ENCODE measurements around the gene PAX5.

The PAX5 gene

DNA sequence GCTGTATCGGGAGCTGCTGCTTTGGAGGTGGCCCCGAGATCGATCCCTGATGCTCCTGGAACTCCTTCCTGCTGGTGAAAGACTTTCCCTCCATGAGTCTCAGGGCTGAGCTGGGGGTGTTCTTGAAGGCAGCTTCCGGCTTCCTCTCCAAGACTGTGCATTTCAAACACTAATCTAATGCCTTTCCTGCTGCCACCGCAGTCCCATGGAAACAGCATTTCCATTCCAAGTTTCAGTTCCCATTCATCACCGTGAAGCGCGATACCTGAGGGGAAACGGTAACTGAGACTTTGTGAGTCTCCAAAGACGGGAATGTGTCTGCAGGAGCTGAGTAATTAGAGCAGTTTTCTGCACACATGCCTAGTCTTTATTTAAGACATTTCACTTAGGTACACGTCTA is 230.1 kb downstream of the PAX5 start:
- no peak for DNase-seq (ENCODE audit: low spot score)

- DNase-seq (ENCODE audit: low spot score): no peak
Observed at GRCh38 chr9:36802201-36802920, 231.7 kb downstream of the PAX5 start.

DNA sequence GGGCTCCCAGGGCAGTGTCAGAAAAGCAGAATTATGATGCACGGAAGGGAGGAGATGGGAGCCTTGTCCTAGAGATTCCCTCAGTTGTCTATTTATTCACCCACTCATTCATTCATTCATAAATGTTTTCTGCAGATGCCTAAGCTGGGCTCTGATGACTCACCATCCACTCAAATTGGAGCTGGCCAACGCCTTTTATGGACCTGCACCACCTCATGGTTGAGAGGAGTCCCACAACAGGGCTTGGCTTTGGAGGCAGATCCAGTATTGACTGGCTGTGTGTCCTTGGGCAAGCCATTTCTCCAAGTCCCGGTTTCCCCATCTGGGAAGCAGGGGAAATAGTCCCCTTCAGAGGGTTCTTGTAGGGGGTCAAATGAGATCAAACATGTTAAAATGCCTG is 233.6 kb downstream of the PAX5 start:
- DNase-seq (ENCODE audit: low spot score): no peak

- no peak for DNase-seq (ENCODE audit: low spot score)
Observed at GRCh38 chr9:36798350-36799065, 235.6 kb downstream of the PAX5 start.

DNA sequence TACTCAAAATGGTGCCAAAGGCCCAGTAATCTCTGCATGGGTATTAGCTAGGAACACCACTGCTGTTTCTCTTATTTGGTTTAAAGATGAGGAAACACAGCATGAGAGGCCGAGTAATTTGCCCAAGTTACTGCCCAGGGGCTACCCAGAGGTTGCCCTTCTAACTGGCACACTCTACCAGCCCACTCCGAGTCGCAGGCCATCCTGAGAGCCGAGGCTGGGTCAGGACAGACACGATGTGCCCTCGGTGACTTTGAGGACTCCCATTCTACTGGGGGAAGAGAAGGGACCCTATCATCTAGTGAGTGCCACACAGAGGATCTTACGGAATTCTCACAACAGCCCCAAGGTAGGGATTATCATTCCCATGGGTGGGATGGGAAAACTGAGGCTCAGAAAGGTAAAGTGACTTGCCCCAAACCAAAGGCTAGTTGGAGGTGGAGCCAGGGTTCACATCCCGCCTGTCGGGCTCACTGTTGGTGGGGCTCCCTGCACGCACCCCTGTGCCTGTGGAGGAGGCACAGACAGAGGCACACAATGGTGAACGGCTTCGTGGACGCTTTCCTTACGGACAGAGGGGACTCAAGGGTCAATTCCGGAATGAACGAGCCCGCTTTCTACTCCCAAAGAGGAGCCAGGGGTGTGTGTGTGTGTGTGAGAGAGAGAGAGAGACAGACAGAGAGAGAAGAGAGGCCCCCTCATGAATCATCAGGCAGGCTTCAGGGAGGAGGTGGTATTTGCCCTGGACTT is 236.4 kb downstream of the PAX5 start:
- DNase-seq (ENCODE audit: low spot score): no peak

DNA sequence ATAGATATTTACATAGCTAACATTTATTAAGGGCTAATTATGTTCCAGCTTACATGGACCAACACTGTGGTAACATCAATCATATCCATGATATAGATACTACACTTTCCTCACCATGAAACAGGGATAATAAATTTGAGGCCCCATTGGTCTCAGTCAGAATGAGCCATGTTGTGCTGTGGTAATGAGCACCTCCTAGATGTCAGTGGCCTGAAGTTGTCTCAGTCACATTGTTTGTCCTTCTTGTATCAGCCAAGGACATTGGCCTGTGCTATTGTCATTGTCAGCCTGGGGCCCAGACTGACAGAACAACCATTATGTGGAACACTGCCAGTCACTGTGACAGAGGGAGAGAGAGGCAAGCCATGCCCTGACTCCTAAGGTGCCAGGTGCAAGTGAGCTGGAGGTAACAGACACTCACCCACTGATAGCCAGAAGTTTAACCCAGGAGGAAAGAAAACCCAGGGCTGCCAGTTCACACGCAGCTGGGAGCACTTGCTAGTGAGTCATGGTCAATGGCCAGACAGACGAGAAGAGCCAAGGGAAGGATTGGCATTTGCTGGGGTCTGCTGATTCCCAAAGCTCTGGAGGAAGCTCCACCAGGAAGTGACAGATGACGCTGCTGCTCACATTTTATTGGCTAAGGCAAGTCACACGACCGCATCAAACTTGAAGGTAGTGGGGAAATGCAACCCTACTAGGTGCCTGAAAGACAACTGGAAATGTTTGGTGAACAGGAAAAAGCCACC is 237.2 kb downstream of the PAX5 start:
- no peak for DNase-seq (ENCODE audit: low spot score)

GRCh38 chr9:36794461-36794860 is 239.6 kb downstream of the PAX5 start:
- DNase-seq (ENCODE audit: low spot score): no peak

DNA sequence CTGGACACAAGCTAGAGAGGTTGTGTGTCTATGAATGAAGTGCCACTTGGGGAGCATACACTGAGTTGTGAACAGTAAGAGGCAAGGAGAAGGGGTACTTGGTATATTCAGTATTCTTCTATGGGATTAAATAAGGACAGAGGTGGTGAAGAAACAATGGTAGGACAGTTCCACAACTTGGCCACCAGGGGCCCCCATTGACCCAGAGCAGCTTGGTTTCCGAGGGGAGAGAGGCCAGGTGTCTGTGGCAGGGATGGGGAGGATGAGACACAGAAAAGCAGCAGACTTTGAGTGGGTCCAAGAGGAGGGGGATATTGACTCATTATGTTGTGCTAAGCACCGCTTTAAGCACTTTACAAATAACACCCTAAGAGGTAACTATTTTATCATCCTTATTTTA is 240.8 kb downstream of the PAX5 start:
- no peak for DNase-seq (ENCODE audit: low spot score)

DNA sequence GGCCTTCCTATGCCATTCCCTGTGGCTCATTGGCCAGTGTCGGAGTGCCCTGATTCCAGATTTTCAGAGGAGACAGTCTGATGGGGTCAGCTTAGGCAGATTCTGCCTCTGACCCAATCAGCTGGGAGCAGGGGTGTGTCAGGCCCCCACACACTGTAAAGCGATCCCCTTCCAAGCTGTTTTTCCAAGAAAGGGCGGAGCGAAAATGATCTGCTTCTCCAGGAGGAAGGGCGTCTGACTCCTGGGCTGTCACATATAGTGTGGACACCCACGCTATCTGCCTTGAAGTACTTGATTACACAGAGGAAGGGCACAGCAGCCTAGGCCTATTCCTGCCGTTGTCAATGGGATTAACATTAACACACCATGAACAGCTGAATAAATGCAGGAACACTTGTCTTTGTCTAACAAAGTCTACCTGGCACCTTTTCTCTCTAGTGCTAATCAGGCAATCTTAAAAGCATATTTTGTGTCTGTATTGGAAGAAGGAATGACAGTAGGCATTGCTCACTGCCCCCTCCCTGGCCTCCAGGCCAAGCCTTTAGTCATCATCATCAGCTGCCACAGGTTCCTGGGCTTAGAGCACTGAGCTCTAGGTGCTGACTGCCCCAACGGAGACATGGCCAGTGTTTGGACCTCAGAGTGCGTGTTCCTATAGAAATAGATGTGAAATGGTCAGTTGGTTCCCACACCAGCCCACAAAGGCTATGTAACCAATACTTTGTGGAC is 242.7 kb downstream of the PAX5 start:
- no peak for DNase-seq (ENCODE audit: low spot score)

DNA sequence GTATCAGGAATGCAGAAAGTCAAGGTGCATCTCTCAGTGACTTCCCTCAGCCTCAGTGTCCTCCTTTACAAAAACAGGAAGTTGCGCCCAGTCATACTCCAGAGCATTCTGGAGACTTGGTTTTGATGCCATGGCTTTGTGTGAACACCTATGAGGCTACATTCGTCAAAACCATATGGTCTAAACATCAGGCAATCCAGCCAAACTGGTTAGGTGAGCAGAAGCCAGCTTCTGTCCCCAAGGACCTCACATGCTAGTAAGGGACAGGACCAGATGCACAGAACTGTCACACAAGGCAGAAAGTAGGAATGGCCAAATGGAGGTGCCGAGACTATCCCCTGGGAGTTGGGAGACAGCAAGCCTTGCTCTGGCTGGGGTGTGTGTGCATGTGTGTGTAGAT is 244.2 kb downstream of the PAX5 start:
- DNase-seq (ENCODE audit: low spot score): no peak

- no peak for DNase-seq (ENCODE audit: low spot score)
Observed at GRCh38 chr9:36788534-36788933, 245.5 kb downstream of the PAX5 start.

- no peak for DNase-seq (ENCODE audit: low spot score)
Observed at GRCh38 chr9:36787709-36788108, 246.4 kb downstream of the PAX5 start.
